HepG2 (cell line): ENCODE results near the gene CFAP100. TPM values are rescaled to one million over a fixed set of nuclear protein-coding genes. Genes with fewer than 3 reads are reported as not detected.

Source experiments
- CENPT ChIP-seq: sonication (generic); formaldehyde crosslinking; IDR thresholded peaks from 2 replicates; pipeline ENCODE4 v1.8.0; 2022; ENCODE audit warnings: low read depth, mild to moderate bottlenecking, moderate library complexity, missing genetic modification reagents
- EEA1 ChIP-seq: sonication (generic); formaldehyde crosslinking; IDR thresholded peaks from 2 replicates; pipeline ENCODE4 v1.5.1; 2020; ENCODE audit warnings: mild to moderate bottlenecking, missing genetic modification reagents, borderline replicate concordance
- ETV5 ChIP-seq: IDR thresholded peaks from 2 replicates; pipeline ENCODE4 v1.6.1; 2018; ENCODE audit warnings: missing biosample characterization, missing genetic modification reagents, inconsistent platforms, borderline replicate concordance
- FOSL1 ChIP-seq: sonication (generic); formaldehyde crosslinking; IDR thresholded peaks from 2 replicates; pipeline ENCODE4 v1.9.0; 2021; ENCODE audit warnings: missing genetic modification reagents, borderline replicate concordance
- GATA4 ChIP-seq: sonication (generic); IDR thresholded peaks from 2 replicates; pipeline ENCODE4 v1.6.1; 2016; ENCODE audit warnings: antibody characterized with exemption, low read depth, borderline replicate concordance
- GATAD2A ChIP-seq: IDR thresholded peaks from 2 replicates; pipeline ENCODE4 v1.6.1; 2016
- HNF4A ChIP-seq: sonication (generic); formaldehyde crosslinking; IDR thresholded peaks from 2 replicates; pipeline ENCODE4 v1.4.0; 2020; ENCODE audit warnings: missing genetic modification reagents
- MEIS2 ChIP-seq: sonication (generic); formaldehyde crosslinking; IDR thresholded peaks from 2 replicates; pipeline ENCODE4 v1.9.0; 2021; ENCODE audit warnings: mild to moderate bottlenecking, missing genetic modification reagents
- SAP130 ChIP-seq: IDR thresholded peaks from 2 replicates; pipeline ENCODE4 v1.6.1; 2016; ENCODE audit warnings: low read depth
- TFAP4 ChIP-seq: sonication (generic); IDR thresholded peaks from 2 replicates; pipeline ENCODE4 v1.6.1; 2016; ENCODE audit warnings: low read depth, borderline replicate concordance
- THAP11 ChIP-seq: IDR thresholded peaks from 2 replicates; pipeline ENCODE4 v1.6.1; 2016; ENCODE audit warnings: missing biosample characterization, missing genetic modification reagents
- UBTF ChIP-seq: sonication (generic); formaldehyde crosslinking; IDR thresholded peaks from 2 replicates; pipeline ENCODE4 v1.4.0; 2020; ENCODE audit warnings: mild to moderate bottlenecking, missing genetic modification reagents
- ZBTB25 ChIP-seq: IDR thresholded peaks from 2 replicates; pipeline ENCODE4 v1.6.1; 2018; ENCODE audit warnings: missing genetic modification reagents
- ZFY ChIP-seq: sonication (generic); formaldehyde crosslinking; IDR thresholded peaks from 2 replicates; pipeline ENCODE4 v1.4.0; 2020; ENCODE audit warnings: missing genetic modification reagents
- ZNF547 ChIP-seq: sonication (generic); formaldehyde crosslinking; IDR thresholded peaks from 2 replicates; pipeline ENCODE4 v1.5.1; 2020; ENCODE audit warnings: mild to moderate bottlenecking, missing genetic modification reagents
- ZNF598 ChIP-seq: sonication (generic); formaldehyde crosslinking; IDR thresholded peaks from 2 replicates; pipeline ENCODE4 v1.5.1; 2020; ENCODE audit warnings: mild to moderate bottlenecking, missing genetic modification reagents, borderline replicate concordance
- polyA plus RNA-seq, 8 experiments: library from polyadenylated mRNA; depleted of rRNA in 3 of 8; stranded (reverse) in 7 of 8; unstranded in 1 of 8; fragments of >200 nt; fragmentation: Illumina TruSeq in 4 of 8; extraction: Trizol in 4 of 8; gene quantifications; 2 replicates each; pipeline versions ENCODE4 v1.2.1 to v1.2.3, GENCODE V29; 2011 to 2016; ENCODE audit warnings: low read depth in 4 of 8, missing spikeins in 1 of 8, mixed read lengths in 1 of 8; ENCODE audit not compliant: insufficient read depth in 1 of 8
- total RNA-seq, 5 experiments: library from RNA; depleted of rRNA; stranded (reverse); fragments of >200 nt; fragmentation: Illumina TruSeq; extraction: Trizol; gene quantifications; 2 replicates each; pipeline ENCODE4 v1.2.3, GENCODE V29; 2016; ENCODE audit warnings: low read depth in 1 of 5
- TF ChIP-seq, protein P1 (sequence below): sonication (generic); formaldehyde crosslinking; IDR thresholded peaks from 2 replicates; pipeline ENCODE4 v1.4.0; 2020; ENCODE audit warnings: missing genetic modification reagents
- TF ChIP-seq, protein P2 (sequence below): sonication (generic); formaldehyde crosslinking; IDR thresholded peaks from 2 replicates; pipeline ENCODE4 v1.9.0; 2022; ENCODE audit warnings: missing genetic modification reagents, mild to moderate bottlenecking, borderline replicate concordance
- TF ChIP-seq, protein P3 (sequence below): sonication (generic); formaldehyde crosslinking; IDR thresholded peaks from 2 replicates; pipeline ENCODE4 v1.5.0; 2020; ENCODE audit warnings: mild to moderate bottlenecking, missing genetic modification reagents

The CFAP100 gene
- total and polyA plus RNA-seq, 2 of the 13 experiments (the other 11 are each of a cell fraction or from before 2014, with no cell fraction given), result 0.32 TPM; not detected in 1

DNA sequence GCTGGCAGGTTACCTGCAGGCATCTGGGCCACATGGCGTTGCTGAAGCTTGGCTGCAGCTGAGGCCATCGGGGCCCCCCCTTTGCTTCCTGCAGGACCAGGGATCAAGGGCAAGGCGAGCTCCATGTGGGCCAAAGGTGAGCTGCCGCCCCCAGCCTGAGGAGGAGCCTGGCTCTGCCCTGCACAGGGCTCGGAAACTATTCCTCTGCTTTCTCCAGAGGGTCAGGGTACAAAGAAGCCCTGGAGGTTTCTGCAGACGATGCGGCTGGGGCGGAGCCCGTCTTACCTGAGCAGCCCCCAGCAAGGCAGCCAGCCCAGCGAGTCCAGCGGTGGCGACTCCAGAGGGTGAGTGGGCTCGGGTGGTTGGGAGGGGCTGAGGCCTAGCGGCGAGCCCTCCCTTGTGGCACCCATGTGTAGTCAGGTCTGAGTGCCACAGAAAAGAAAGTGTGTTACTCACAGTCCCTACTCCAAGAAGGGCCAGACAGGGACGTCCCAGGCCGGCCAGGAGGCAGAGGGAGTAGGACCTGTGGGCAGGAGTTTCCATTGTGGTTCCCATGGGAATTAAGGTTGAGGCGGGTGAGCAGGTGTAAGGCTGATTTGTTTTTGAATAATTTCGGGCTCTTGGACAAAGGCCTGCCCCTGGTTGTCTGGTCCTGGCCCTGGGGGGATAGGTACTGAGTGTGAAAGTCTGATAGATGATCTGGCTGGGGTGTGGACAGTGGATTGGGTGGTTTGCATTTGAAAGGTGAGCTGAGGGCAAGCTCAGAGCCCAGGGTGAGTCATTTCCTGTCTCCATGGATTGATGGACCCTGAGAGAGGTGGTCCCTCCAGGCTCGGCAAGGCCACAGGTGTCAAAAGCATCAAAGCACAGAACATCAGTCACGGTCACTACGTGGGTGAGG is 25.4 kb downstream of the CFAP100 start (continued):
- TF ChIP-seq HNF4A (CRISPR knock-in tag) (peak; percentile 60), TFAP4 (peak; percentile 23; the same call in 1 of the 2 replicates), ZFY (CRISPR knock-in tag) (no peak), UBTF (CRISPR knock-in tag) (peak; percentile 26; the same call in 1 of the 2 replicates), ZNF547 (CRISPR knock-in tag) (no peak), FOSL1 (peak; percentile 55; the same call in 1 of the 2 replicates), GATAD2A (peak; percentile 17; the same call in 1 of the 2 replicates), ZBTB25 (CRISPR knock-in tag) (no peak), GATA4 (no peak), SAP130 (peak; percentile 35; the same call in 1 of the 2 replicates), ETV5 (CRISPR knock-in tag) (peak; percentile 81; the same call in 1 of the 2 replicates), EEA1 (CRISPR knock-in tag) (no peak), ZNF598 (CRISPR knock-in tag) (no peak), THAP11 (no peak), CENPT (CRISPR knock-in tag) (no peak), MEIS2 (0 out of 2 replicates have a peak, but pooled peaks have one; percentile 27)
- TF ChIP-seq, protein P1, sequence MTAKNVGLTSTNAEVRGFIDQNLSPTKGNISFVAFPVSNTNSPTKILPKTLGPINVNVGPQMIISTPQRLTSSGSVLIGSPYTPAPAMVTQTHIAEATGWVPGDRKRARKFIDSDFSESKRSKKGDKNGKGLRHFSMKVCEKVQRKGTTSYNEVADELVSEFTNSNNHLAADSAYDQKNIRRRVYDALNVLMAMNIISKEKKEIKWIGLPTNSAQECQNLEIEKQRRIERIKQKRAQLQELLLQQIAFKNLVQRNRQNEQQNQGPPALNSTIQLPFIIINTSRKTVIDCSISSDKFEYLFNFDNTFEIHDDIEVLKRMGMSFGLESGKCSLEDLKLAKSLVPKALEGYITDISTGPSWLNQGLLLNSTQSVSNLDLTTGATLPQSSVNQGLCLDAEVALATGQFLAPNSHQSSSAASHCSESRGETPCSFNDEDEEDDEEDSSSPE (CRISPR knock-in tag), result no peak
- TF ChIP-seq, protein P2, sequence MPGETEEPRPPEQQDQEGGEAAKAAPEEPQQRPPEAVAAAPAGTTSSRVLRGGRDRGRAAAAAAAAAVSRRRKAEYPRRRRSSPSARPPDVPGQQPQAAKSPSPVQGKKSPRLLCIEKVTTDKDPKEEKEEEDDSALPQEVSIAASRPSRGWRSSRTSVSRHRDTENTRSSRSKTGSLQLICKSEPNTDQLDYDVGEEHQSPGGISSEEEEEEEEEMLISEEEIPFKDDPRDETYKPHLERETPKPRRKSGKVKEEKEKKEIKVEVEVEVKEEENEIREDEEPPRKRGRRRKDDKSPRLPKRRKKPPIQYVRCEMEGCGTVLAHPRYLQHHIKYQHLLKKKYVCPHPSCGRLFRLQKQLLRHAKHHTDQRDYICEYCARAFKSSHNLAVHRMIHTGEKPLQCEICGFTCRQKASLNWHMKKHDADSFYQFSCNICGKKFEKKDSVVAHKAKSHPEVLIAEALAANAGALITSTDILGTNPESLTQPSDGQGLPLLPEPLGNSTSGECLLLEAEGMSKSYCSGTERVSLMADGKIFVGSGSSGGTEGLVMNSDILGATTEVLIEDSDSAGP, result 0 out of 2 replicates have a peak, but pooled peaks have one; percentile 5
- TF ChIP-seq, protein P3, sequence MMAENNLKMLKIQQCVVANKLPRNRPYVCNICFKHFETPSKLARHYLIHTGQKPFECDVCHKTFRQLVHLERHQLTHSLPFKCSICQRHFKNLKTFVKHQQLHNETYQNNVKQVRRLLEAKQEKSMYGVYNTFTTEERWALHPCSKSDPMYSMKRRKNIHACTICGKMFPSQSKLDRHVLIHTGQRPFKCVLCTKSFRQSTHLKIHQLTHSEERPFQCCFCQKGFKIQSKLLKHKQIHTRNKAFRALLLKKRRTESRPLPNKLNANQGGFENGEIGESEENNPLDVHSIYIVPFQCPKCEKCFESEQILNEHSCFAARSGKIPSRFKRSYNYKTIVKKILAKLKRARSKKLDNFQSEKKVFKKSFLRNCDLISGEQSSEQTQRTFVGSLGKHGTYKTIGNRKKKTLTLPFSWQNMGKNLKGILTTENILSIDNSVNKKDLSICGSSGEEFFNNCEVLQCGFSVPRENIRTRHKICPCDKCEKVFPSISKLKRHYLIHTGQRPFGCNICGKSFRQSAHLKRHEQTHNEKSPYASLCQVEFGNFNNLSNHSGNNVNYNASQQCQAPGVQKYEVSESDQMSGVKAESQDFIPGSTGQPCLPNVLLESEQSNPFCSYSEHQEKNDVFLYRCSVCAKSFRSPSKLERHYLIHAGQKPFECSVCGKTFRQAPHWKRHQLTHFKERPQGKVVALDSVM (CRISPR knock-in tag), result no peak
